ENCODE data around the gene SELENBP1. TPM values are rescaled to one million over a fixed set of nuclear protein-coding genes. Genes with fewer than 3 reads are reported as not detected.

The SELENBP1 gene
- total RNA-seq, 5 donors from 2014 or later (not counting 1 experiment from before 2014, with no cell fraction given), result 0.72 to 1.2 (median 0.93) TPM; not detected in 2

DNA sequence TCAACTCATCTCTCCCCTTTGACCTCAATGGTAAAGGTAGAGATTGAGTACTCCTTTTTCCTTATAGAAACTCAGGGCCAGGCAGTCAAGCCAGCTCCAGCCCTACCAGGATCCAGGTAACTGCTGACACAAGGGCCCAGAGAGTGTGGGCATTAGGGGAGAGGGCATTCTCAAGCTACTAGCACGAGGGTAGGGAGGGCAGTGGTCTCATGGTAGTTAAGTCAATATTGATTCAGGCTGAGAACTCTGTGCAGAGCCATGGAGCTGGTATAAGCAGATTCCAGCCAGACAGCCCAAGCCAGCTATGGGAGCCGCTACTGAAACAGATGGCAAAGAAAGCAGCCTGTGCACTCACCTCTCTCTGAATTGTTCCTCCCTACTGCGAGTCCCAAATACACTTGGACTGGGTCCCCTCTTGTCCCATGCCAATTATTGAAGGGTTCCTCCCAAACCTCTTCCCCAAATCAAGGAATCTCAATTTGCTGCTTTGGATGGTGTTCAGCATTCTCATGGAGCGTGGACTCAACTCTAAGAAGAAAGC, 48.0 kb downstream of the SELENBP1 start:
- H3K4me3 Mint-ChIP-seq, result no peak overlapping the region
- Histone ChIP-seq H3K36me3 (ENCODE audit: control insufficient read depth in 2 of 2, extremely low read depth in 1 of 2, insufficient read depth in 1 of 2, low read length in 1 of 2) (peaks cover 0 to 40% of the 10 kb centered on the region in 2 donors), H3K27ac (ENCODE audit: low read length) (no peak overlapping the region), H3K27me3 (replicated peaks in 1 of 2; ENCODE audit: control insufficient read depth in 2 of 2, extremely low read depth in 1 of 2, insufficient read depth in 2 of 2, low read length in 1 of 2) (no peaks in the 10 kb centered on the region), H3K4me3 (ENCODE audit: control insufficient read depth in 1 of 2, extremely low read depth in 1 of 2, low read length in 1 of 2) (no peak overlapping the region), H3K4me1 (ENCODE audit: control insufficient read depth in 1 of 2, extremely low read depth in 1 of 2, insufficient read depth in 2 of 2, low read length in 2 of 2) (peaks cover 10 to 28% of the 10 kb centered on the region in 2 experiments), H3K9me3 (no peaks in the 10 kb centered on the region)
- no peaks in the 10 kb centered on the region for H3K9me3 Mint-ChIP-seq
- H3K27ac Mint-ChIP-seq, result no peak overlapping the region
- ChIA-PET CTCF (no interaction called here), POLR2A (no interaction called here)
- H3K4me1 Mint-ChIP-seq, result peaks cover 51 to 63% (median 63%) of the 10 kb centered on the region in 3 donors
- no peaks in the 10 kb centered on the region for H3K27me3 Mint-ChIP-seq
- 100% methylated on average over 2 of the region's 4 CpGs for WGBS (ENCODE audit: insufficient coverage)
- no peak for DNase-seq
- H3K36me3 Mint-ChIP-seq, result peaks cover 34% of the 10 kb centered on the region
- no peak for ATAC-seq (replicated peaks in 1 of 4)

DNA sequence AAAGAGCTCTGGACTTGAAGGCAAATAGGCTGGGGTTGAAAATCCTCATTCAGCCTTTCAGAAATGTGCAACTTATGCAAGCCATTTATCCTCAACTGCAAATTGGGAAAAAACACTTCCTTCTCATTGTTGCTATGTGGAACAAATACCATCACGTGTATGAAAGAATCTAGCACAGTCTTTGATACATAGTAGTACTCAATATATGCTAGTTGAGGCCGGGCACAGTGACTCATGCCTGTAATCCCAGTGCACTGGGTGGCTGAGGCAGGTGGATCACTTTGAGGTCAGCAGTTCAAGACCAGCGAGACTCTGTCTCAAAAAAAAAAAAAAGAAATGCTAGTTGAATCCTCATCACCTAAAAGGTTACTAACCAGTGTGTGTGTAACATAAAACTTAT, 53.5 kb downstream of the SELENBP1 start:
- no peak for ATAC-seq (replicated peaks in 1 of 4)
- H3K4me1 Mint-ChIP-seq, result peaks cover 41 to 43% (median 42%) of the 10 kb centered on the region in 3 donors

DNA sequence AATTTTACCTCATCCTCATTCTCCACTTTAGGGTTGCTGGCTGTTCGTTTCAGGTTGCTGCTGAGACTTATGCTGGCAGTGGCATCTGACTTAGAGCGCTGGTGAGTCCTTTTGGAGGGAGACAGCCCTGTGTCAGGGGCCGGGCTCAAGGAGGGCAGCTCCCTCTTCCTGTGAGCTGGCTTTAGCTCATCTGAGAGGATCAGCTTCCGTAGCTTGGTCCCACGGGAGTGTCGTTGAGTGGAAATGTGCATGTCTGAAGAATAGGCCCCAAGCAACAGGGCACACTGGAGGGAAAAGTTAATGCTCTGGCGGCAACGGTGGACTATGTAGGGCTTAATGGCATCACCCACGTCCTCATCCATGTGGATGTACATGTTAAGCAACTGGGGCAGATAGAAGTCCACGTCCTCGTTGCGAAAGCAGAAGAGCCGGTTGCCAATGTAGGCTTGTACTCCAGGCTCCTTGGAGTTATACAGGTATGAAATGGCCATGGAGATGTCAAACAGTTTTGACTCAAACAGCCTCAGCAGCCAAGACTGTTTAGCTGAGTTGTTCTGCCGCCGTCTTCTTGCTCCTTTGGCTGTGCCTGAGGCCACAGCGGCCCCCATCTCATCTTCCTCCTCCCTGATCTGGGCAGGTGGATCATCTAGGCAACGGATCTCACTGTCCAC, 56.8 kb downstream of the SELENBP1 start:
- Mint-ChIP-seq H3K4me1 (peaks cover 47 to 57% (median 54%) of the 10 kb centered on the region in 3 donors), H3K36me3 (peaks cover 35% of the 10 kb centered on the region)
- CTCF ChIA-PET, result interaction anchor here in 1 of 2 donors (0.6 kb wide), 1 partner anchor 987 kb away, joined by 4 read pairs; no protein-coding TSS in a partner anchor

More for the DNA sequence above, 53.5 kb downstream of the SELENBP1 start:
- no peaks in the 10 kb centered on the region for H3K9me3 ChIP-seq
- H3K4me1 ChIP-seq (ENCODE audit: control insufficient read depth in 1 of 2, extremely low read depth in 1 of 2, insufficient read depth in 2 of 2, low read length in 2 of 2), result no peaks in the 10 kb centered on the region
- no peaks in the 10 kb centered on the region for H3K27me3 Mint-ChIP-seq
- H3K4me3 ChIP-seq (ENCODE audit: control insufficient read depth in 1 of 2, extremely low read depth in 1 of 2, low read length in 1 of 2), result no peak overlapping the region
- peaks cover 42% of the 10 kb centered on the region for H3K36me3 Mint-ChIP-seq
- no peak for DNase-seq
- no peaks in the 10 kb centered on the region for H3K9me3 Mint-ChIP-seq
- POLR2A ChIA-PET, result no interaction called here
- CTCF ChIA-PET, result interaction anchor here in 1 of 2 donors (0.6 kb wide), 1 partner anchor 243 kb away, joined by 3 read pairs; no protein-coding TSS in a partner anchor
- H3K27ac ChIP-seq (ENCODE audit: low read length), result no peak overlapping the region
- no peaks in the 10 kb centered on the region for H3K27me3 ChIP-seq (replicated peaks in 1 of 2; ENCODE audit: control insufficient read depth in 2 of 2, extremely low read depth in 1 of 2, insufficient read depth in 2 of 2, low read length in 1 of 2)
- no peak overlapping the region for H3K4me3 Mint-ChIP-seq
- peaks cover 0 to 68% of the 10 kb centered on the region in 2 donors for H3K36me3 ChIP-seq (ENCODE audit: control insufficient read depth in 2 of 2, extremely low read depth in 1 of 2, insufficient read depth in 1 of 2, low read length in 1 of 2)
- no CpG with 5 or more reads among the region's 3 CpGs for WGBS (ENCODE audit: insufficient coverage)
- H3K27ac Mint-ChIP-seq, result no peak overlapping the region

More for the DNA sequence above, 56.8 kb downstream of the SELENBP1 start:
- Histone ChIP-seq H3K27ac (ENCODE audit: low read length) (no peak overlapping the region), H3K27me3 (replicated peaks in 1 of 2; ENCODE audit: control insufficient read depth in 2 of 2, extremely low read depth in 1 of 2, insufficient read depth in 2 of 2, low read length in 1 of 2) (no peaks in the 10 kb centered on the region), H3K4me1 (ENCODE audit: control insufficient read depth in 1 of 2, extremely low read depth in 1 of 2, insufficient read depth in 2 of 2, low read length in 2 of 2) (peaks cover 0 to 18% of the 10 kb centered on the region in 2 experiments), H3K9me3 (no peaks in the 10 kb centered on the region), H3K36me3 (ENCODE audit: control insufficient read depth in 2 of 2, extremely low read depth in 1 of 2, insufficient read depth in 1 of 2, low read length in 1 of 2) (peaks cover 6 to 84% of the 10 kb centered on the region in 2 donors), H3K4me3 (ENCODE audit: control insufficient read depth in 1 of 2, extremely low read depth in 1 of 2, low read length in 1 of 2) (no peak overlapping the region)
- Mint-ChIP-seq H3K27me3 (no peaks in the 10 kb centered on the region), H3K27ac (peak overlapping the region in 1 of 2 donors; percentile 5), H3K9me3 (no peaks in the 10 kb centered on the region), H3K4me3 (no peak overlapping the region)
- POLR2A ChIA-PET, result no interaction called here
- DNase-seq (no peak), ATAC-seq (replicated peaks in 1 of 4) (no peak)
- WGBS (ENCODE audit: insufficient coverage), result 97% methylated on average over 16 of the region's 17 CpGs

Other genes with a start within 250 kb of the SELENBP1 start
- gene SEMA6C, start 226.1 kb downstream of the SELENBP1 start, total RNA-seq, result 10 to 100 TPM in 1 of 5 donors, 1 to 10 TPM in 4; 2.5 to 11.5 (median 8.5) TPM
- 10 to 100 TPM in 3 of 5 donors, 1 to 10 TPM in 2; 3.7 to 41.2 (median 38.8) TPM for gene TNFAIP8L2, start 216.1 kb downstream of the SELENBP1 start, total RNA-seq
- gene LYSMD1, start 206.8 kb downstream of the SELENBP1 start, total RNA-seq, result 1 to 10 TPM in 3 of 5 donors, under 1 TPM in 2; 0.68 to 3.2 (median 2.3) TPM
- gene SCNM1, start 206.6 kb downstream of the SELENBP1 start, total RNA-seq, result 10 to 100 TPM; 35.4 to 60.4 (median 52.4) TPM
- 1 to 10 TPM; 1.9 to 6.2 (median 5.3) TPM for gene TMOD4, start 196.7 kb downstream of the SELENBP1 start, total RNA-seq
- gene VPS72, start 182.5 kb downstream of the SELENBP1 start, total RNA-seq, result 10 to 100 TPM; 50.2 to 84.5 (median 58.9) TPM
- 10 to 100 TPM; 39.2 to 52.7 (median 48.0) TPM for gene PIP5K1A, start 174.2 kb downstream of the SELENBP1 start, total RNA-seq
- 100 to 1,000 TPM in 3 of 5 donors, 10 to 100 TPM in 2; 68.1 to 150 (median 133) TPM for gene PSMD4, start 118.0 kb downstream of the SELENBP1 start, total RNA-seq
- 10 to 100 TPM; 27.7 to 44.2 (median 40.5) TPM for gene ZNF687, start 90.4 kb downstream of the SELENBP1 start, total RNA-seq
- 10 to 100 TPM; 64.9 to 96.9 (median 75.4) TPM for gene PI4KB, start 45.3 kb downstream of the SELENBP1 start, total RNA-seq
- gene RFX5, start 25.5 kb downstream of the SELENBP1 start, total RNA-seq, result 10 to 100 TPM; 50.3 to 79.8 (median 70.2) TPM
- 100 to 1,000 TPM; 221 to 283 (median 232) TPM for gene PSMB4, start 26.9 kb upstream of the SELENBP1 start, total RNA-seq
- 100 to 1,000 TPM in 2 of 5 donors, 10 to 100 TPM in 3; 93.8 to 133 (median 96.7) TPM for gene POGZ, start 86.8 kb upstream of the SELENBP1 start, total RNA-seq
- 1 to 10 TPM in 1 of 5 donors, under 1 TPM in 4; 0.37 to 1.3 (median 0.59) TPM for gene CGN, start 138.7 kb upstream of the SELENBP1 start, total RNA-seq
- 1 to 10 TPM; 2.8 to 5.5 (median 4.3) TPM for gene TUFT1, start 167.6 kb upstream of the SELENBP1 start, total RNA-seq
- 10 to 100 TPM; 24.2 to 33.6 (median 31.6) TPM for gene SNX27, start 239.3 kb upstream of the SELENBP1 start, total RNA-seq

Data from T-cell (primary cell).